Measurements from ENCODE around the gene SERPINA12.

SERPINA12 gene

GRCh38 chr14:94505641-94506040 is 3.6 kb downstream of the SERPINA12 start:
- no peaks in the 10 kb centered on the region for H3K36me3 ChIP-seq (ENCODE audit: control insufficient read depth, low read length)
- no peaks in the 10 kb centered on the region for H3K79me2 ChIP-seq (ENCODE audit: control insufficient read depth, low read length)
- peaks cover 2% of the 10 kb centered on the region; the same call in 1 of the 2 replicates for H3K27me3 ChIP-seq (ENCODE audit: control insufficient read depth, low read length)
- H3F3A ChIP-seq (ENCODE audit: control insufficient read depth, insufficient read depth): no peaks in the 10 kb centered on the region
- no peaks in the 10 kb centered on the region for H3K9me2 ChIP-seq (replicated peaks; ENCODE audit: control insufficient read depth, low read length)
- H3K27ac ChIP-seq (ENCODE audit: low read depth, low read length): no peak overlapping the region
- no peak overlapping the region for H3K4me3 ChIP-seq (ENCODE audit: low read length)
- H3K4me1 ChIP-seq (ENCODE audit: control insufficient read depth, low read length): no peaks in the 10 kb centered on the region
- H3K4me2 ChIP-seq (ENCODE audit: low read length): no peak overlapping the region
- H3K9me3 ChIP-seq (ENCODE audit: control insufficient read depth, insufficient read depth, low read length): no peaks in the 10 kb centered on the region
- no peaks in the 10 kb centered on the region for H4K20me1 ChIP-seq (ENCODE audit: control insufficient read depth, insufficient read depth, low read depth, low read length)
- no peak for TF ChIP-seq CTCF (IDR thresholded peaks at IDR 0.05; ENCODE audit: low read depth, low read length, poor library complexity, severe bottlenecking)
- no peak for TF ChIP-seq EZH2phosphoT487 (IDR thresholded peaks at IDR 0.05; ENCODE audit: borderline replicate concordance, low read length)

GRCh38 chr14:94505206-94505605 is 4.1 kb downstream of the SERPINA12 start:
- H3K4me2 ChIP-seq (ENCODE audit: low read length): no peak overlapping the region
- no peaks in the 10 kb centered on the region for H3K4me1 ChIP-seq (ENCODE audit: control insufficient read depth, low read length)

GRCh38 chr14:94501588-94502516 is 7.4 kb downstream of the SERPINA12 start:
- H3K4me1 ChIP-seq (ENCODE audit: control insufficient read depth, low read length): no peaks in the 10 kb centered on the region
- H3K4me2 ChIP-seq (ENCODE audit: low read length): no peak overlapping the region
- peaks cover 3% of the 10 kb centered on the region; the same call in 1 of the 2 replicates for H3K27me3 ChIP-seq (ENCODE audit: control insufficient read depth, low read length)
- no peaks in the 10 kb centered on the region for H3K79me2 ChIP-seq (ENCODE audit: control insufficient read depth, low read length)
- no peaks in the 10 kb centered on the region for H3K9me3 ChIP-seq (ENCODE audit: control insufficient read depth, insufficient read depth, low read length)
- H4K20me1 ChIP-seq (ENCODE audit: control insufficient read depth, insufficient read depth, low read depth, low read length): no peaks in the 10 kb centered on the region
- H3K4me3 ChIP-seq (ENCODE audit: low read length): no peak overlapping the region
- no peak overlapping the region for H3K27ac ChIP-seq (ENCODE audit: low read depth, low read length)
- H3K9me2 ChIP-seq (replicated peaks; ENCODE audit: control insufficient read depth, low read length): no peaks in the 10 kb centered on the region
- H3F3A ChIP-seq (ENCODE audit: control insufficient read depth, insufficient read depth): no peaks in the 10 kb centered on the region
- no peaks in the 10 kb centered on the region for H3K36me3 ChIP-seq (ENCODE audit: control insufficient read depth, low read length)
- TF ChIP-seq EZH2phosphoT487 (IDR thresholded peaks at IDR 0.05; ENCODE audit: borderline replicate concordance, low read length): no peak
- no peak for TF ChIP-seq CTCF (IDR thresholded peaks at IDR 0.05; ENCODE audit: low read depth, low read length, poor library complexity, severe bottlenecking)

More at GRCh38 chr14:94505206-94505605, 4.1 kb downstream of the SERPINA12 start:
- Histone ChIP-seq H3K4me3 (ENCODE audit: low read length) (no peak overlapping the region), H3K79me2 (ENCODE audit: control insufficient read depth, low read length) (no peaks in the 10 kb centered on the region), H3K27me3 (ENCODE audit: control insufficient read depth, low read length) (peaks cover 2% of the 10 kb centered on the region; the same call in 1 of the 2 replicates), H3F3A (ENCODE audit: control insufficient read depth, insufficient read depth) (no peaks in the 10 kb centered on the region), H3K9me2 (replicated peaks; ENCODE audit: control insufficient read depth, low read length) (no peaks in the 10 kb centered on the region), H3K9me3 (ENCODE audit: control insufficient read depth, insufficient read depth, low read length) (no peaks in the 10 kb centered on the region), H4K20me1 (ENCODE audit: control insufficient read depth, insufficient read depth, low read depth, low read length) (no peaks in the 10 kb centered on the region), H3K27ac (ENCODE audit: low read depth, low read length) (no peak overlapping the region), H3K36me3 (ENCODE audit: control insufficient read depth, low read length) (no peaks in the 10 kb centered on the region)
- TF ChIP-seq EZH2phosphoT487 (IDR thresholded peaks at IDR 0.05; ENCODE audit: borderline replicate concordance, low read length): no peak

- Histone ChIP-seq H3F3A (ENCODE audit: control insufficient read depth, insufficient read depth) (no peaks in the 10 kb centered on the region), H3K4me3 (ENCODE audit: low read length) (no peak overlapping the region)
Observed at GRCh38 chr14:94500264-94500663, 9.0 kb downstream of the SERPINA12 start.

More at GRCh38 chr14:94500264-94500663, 9.0 kb downstream of the SERPINA12 start:
- Histone ChIP-seq H3K9me3 (ENCODE audit: control insufficient read depth, insufficient read depth, low read length) (no peaks in the 10 kb centered on the region), H3K9me2 (replicated peaks; ENCODE audit: control insufficient read depth, low read length) (no peaks in the 10 kb centered on the region), H4K20me1 (ENCODE audit: control insufficient read depth, insufficient read depth, low read depth, low read length) (no peaks in the 10 kb centered on the region), H3K27ac (ENCODE audit: low read depth, low read length) (no peak overlapping the region), H3K36me3 (ENCODE audit: control insufficient read depth, low read length) (no peaks in the 10 kb centered on the region), H3K4me1 (ENCODE audit: control insufficient read depth, low read length) (no peaks in the 10 kb centered on the region), H3K79me2 (ENCODE audit: control insufficient read depth, low read length) (no peaks in the 10 kb centered on the region), H3K4me2 (ENCODE audit: low read length) (no peak overlapping the region), H3K27me3 (ENCODE audit: control insufficient read depth, low read length) (peaks cover 6% of the 10 kb centered on the region; the same call in 1 of the 2 replicates)
- no peak for TF ChIP-seq CTCF (IDR thresholded peaks at IDR 0.05; ENCODE audit: low read depth, low read length, poor library complexity, severe bottlenecking)
- no peak for TF ChIP-seq EZH2phosphoT487 (IDR thresholded peaks at IDR 0.05; ENCODE audit: borderline replicate concordance, low read length)
